ENCODE measurements around the gene FARP1.

The FARP1 gene

DNA sequence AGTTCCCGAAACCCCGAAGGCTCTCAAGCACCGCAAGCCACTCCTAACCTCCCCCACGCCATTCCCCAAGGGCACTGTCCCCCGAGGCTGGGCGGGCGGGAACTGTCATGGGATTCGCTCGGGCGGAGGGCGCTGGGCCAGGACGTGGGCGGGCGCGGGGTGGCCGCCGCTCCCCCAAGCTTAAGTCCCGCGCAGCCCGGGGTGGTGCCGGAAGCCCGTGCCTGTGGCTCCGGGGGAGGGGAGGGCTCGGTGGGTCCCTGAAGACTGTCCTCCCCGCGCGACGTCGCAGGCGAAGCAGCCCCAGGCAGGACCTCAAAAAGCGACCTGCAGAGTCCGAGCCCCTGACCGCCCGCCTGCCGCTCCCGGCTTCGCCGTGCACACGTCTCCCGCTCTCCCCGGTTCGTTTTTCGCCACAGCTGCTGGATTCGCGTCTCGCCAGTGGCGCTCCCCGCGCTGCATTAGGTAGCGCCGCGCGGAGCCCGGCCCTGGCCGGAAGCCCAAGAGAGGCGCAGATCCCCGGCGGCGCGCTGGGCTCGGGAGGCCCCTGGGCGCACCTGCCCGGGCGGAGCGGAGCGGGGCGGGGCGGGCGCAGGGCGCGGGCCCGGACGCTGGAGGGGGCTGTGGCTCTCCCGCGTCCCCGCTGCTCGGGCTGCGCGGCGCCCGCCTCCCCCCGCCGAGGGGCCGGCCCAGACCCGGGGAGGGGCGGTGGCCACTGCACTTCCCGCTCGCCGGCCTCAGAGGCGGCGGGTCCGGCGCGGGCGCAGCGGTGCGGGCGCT lies at the start of gene FARP1 (continued):
- TF ChIP-seq, protein P1, sequence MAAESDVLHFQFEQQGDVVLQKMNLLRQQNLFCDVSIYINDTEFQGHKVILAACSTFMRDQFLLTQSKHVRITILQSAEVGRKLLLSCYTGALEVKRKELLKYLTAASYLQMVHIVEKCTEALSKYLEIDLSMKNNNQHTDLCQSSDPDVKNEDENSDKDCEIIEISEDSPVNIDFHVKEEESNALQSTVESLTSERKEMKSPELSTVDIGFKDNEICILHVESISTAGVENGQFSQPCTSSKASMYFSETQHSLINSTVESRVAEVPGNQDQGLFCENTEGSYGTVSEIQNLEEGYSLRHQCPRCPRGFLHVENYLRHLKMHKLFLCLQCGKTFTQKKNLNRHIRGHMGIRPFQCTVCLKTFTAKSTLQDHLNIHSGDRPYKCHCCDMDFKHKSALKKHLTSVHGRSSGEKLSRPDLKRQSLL (tag by site-specific recombination; IDR thresholded peaks at IDR 0.05) = no peak
- TF ChIP-seq SP7 (tag by site-specific recombination; IDR thresholded peaks at IDR 0.05) (no peak), ZNF157 (tag by site-specific recombination; IDR thresholded peaks at IDR 0.05) (no peak), ZNF16 (tag by site-specific recombination; IDR thresholded peaks at IDR 0.05; ENCODE audit: low read depth) (no peak), ZNF610 (tag by site-specific recombination; IDR thresholded peaks at IDR 0.05; ENCODE audit: borderline replicate concordance) (peak; percentile 54; the same call in 1 of the 2 replicates), ZNF548 (tag by site-specific recombination; IDR thresholded peaks at IDR 0.05) (no peak), IKZF3 (tag by site-specific recombination; IDR thresholded peaks at IDR 0.05) (no peak), ZNF155 (tag by site-specific recombination; IDR thresholded peaks at IDR 0.05) (no peak), ZNF223 (tag by site-specific recombination; IDR thresholded peaks at IDR 0.05) (no peak), ZNF354C (tag by site-specific recombination; IDR thresholded peaks at IDR 0.05; ENCODE audit: borderline replicate concordance, low read depth) (no peak), MEIS1 (CRISPR knock-in tag; IDR thresholded peaks at IDR 0.05; ENCODE audit: borderline replicate concordance) (no peak), SP2 (tag by site-specific recombination; IDR thresholded peaks at IDR 0.05) (peak; percentile 59), ZNF660 (tag by site-specific recombination; IDR thresholded peaks at IDR 0.05) (peak; percentile 64; the same call in 1 of the 2 replicates), ZBTB48 (tag by site-specific recombination; IDR thresholded peaks at IDR 0.05) (peak; percentile 50; the same call in 1 of the 2 replicates), ZFP69B (tag by site-specific recombination; IDR thresholded peaks at IDR 0.05) (peak; percentile 56; the same call in 1 of the 2 replicates), GLIS2 (tag by site-specific recombination; IDR thresholded peaks at IDR 0.05) (peak; percentile 61), ZFP41 (tag by site-specific recombination; IDR thresholded peaks at IDR 0.05; ENCODE audit: borderline replicate concordance) (no peak), KLF7 (tag by site-specific recombination; IDR thresholded peaks at IDR 0.05; ENCODE audit: borderline replicate concordance) (no peak), ZNF549 (tag by site-specific recombination; IDR thresholded peaks at IDR 0.05) (no peak), ZNF510 (tag by site-specific recombination; IDR thresholded peaks at IDR 0.05; ENCODE audit: insufficient replicate concordance) (no peak), ZNF423 (tag by site-specific recombination; IDR thresholded peaks at IDR 0.05) (0 out of 2 replicates have a peak, but pooled peaks have one; percentile 41), ZNF10 (tag by site-specific recombination; IDR thresholded peaks at IDR 0.05) (no peak), ZNF514 (tag by site-specific recombination; IDR thresholded peaks at IDR 0.05) (no peak), FEZF1 (tag by site-specific recombination; IDR thresholded peaks at IDR 0.05) (no peak), YY2 (tag by site-specific recombination; IDR thresholded peaks at IDR 0.05) (no peak), ZNF366 (tag by site-specific recombination; conservative IDR thresholded peaks at IDR 0.05) (no peak)
- TF ChIP-seq, protein P2, sequence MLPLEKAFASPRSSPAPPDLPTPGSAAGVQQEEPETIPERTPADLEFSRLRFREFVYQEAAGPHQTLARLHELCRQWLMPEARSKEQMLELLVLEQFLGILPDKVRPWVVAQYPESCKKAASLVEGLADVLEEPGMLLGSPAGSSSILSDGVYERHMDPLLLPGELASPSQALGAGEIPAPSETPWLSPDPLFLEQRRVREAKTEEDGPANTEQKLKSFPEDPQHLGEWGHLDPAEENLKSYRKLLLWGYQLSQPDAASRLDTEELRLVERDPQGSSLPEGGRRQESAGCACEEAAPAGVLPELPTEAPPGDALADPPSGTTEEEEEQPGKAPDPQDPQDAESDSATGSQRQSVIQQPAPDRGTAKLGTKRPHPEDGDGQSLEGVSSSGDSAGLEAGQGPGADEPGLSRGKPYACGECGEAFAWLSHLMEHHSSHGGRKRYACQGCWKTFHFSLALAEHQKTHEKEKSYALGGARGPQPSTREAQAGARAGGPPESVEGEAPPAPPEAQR (tag by site-specific recombination; IDR thresholded peaks at IDR 0.05) = no peak
- TF ChIP-seq, protein P3, sequence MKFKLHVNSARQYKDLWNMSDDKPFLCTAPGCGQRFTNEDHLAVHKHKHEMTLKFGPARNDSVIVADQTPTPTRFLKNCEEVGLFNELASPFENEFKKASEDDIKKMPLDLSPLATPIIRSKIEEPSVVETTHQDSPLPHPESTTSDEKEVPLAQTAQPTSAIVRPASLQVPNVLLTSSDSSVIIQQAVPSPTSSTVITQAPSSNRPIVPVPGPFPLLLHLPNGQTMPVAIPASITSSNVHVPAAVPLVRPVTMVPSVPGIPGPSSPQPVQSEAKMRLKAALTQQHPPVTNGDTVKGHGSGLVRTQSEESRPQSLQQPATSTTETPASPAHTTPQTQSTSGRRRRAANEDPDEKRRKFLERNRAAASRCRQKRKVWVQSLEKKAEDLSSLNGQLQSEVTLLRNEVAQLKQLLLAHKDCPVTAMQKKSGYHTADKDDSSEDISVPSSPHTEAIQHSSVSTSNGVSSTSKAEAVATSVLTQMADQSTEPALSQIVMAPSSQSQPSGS (tag by site-specific recombination; IDR thresholded peaks at IDR 0.05; ENCODE audit: low read depth) = no peak
- TF ChIP-seq, protein P4, sequence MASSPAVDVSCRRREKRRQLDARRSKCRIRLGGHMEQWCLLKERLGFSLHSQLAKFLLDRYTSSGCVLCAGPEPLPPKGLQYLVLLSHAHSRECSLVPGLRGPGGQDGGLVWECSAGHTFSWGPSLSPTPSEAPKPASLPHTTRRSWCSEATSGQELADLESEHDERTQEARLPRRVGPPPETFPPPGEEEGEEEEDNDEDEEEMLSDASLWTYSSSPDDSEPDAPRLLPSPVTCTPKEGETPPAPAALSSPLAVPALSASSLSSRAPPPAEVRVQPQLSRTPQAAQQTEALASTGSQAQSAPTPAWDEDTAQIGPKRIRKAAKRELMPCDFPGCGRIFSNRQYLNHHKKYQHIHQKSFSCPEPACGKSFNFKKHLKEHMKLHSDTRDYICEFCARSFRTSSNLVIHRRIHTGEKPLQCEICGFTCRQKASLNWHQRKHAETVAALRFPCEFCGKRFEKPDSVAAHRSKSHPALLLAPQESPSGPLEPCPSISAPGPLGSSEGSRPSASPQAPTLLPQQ (tag by site-specific recombination; IDR thresholded peaks at IDR 0.05) = no peak
- TF ChIP-seq, protein P5, sequence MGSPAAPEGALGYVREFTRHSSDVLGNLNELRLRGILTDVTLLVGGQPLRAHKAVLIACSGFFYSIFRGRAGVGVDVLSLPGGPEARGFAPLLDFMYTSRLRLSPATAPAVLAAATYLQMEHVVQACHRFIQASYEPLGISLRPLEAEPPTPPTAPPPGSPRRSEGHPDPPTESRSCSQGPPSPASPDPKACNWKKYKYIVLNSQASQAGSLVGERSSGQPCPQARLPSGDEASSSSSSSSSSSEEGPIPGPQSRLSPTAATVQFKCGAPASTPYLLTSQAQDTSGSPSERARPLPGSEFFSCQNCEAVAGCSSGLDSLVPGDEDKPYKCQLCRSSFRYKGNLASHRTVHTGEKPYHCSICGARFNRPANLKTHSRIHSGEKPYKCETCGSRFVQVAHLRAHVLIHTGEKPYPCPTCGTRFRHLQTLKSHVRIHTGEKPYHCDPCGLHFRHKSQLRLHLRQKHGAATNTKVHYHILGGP (tag by site-specific recombination; IDR thresholded peaks at IDR 0.05) = no peak
